A673 (cell line): ENCODE data around the gene TMEM138. TPM values are rescaled to one million over a fixed set of nuclear protein-coding genes. Genes with fewer than 3 reads are reported as not detected.

Source experiments
- BruUV-seq: library from RNA; stranded (reverse); fragments of 400-500 nt; replicated peaks from 2 replicates; lab custom pipeline; 2021; lab: Mats Ljungman, UMichigan
- CTCF ChIA-PET: fragments of 300-600 bp; sonication (Branson Sonifier 250); formaldehyde crosslinking; loops from one replicate; lab custom pipeline; 2022; ENCODE audit warnings: antibody characterized with exemption; lab: Charles Lee
- POLR2A ChIA-PET: fragments of 300-600 bp; sonication (Branson Sonifier 250); formaldehyde crosslinking; loops from one replicate; lab custom pipeline; 2022; ENCODE audit warnings: antibody characterized with exemption; ENCODE audit not compliant: low non-redundant PET; lab: Charles Lee
- DNase-seq: peaks from one replicate; pipeline ENCODE4 v3.0.0-alpha.2; 2015; ENCODE audit warnings: low spot score
- H3K27ac ChIP-seq: fragments of 200-600 bp; sonication (generic); 2 replicates; pipeline ENCODE4 v1.5.1; 2016; ENCODE audit warnings: mixed run types, low read depth, mild to moderate bottlenecking, mixed read lengths, antibody characterized with exemption, low read length; ENCODE audit not compliant: poor library complexity, severe bottlenecking
- H3K27me3 ChIP-seq: fragments of 200-600 bp; sonication (generic); replicated peaks from 2 replicates; pipeline ENCODE4 v1.6.1; 2017; ENCODE audit warnings: mixed run types, low read depth, mild to moderate bottlenecking, mixed read lengths, antibody characterized with exemption, low read length; ENCODE audit not compliant: insufficient read depth, poor library complexity
- H3K36me3 ChIP-seq: fragments of 200-600 bp; sonication (generic); 2 replicates; pipeline ENCODE4 v1.6.1; 2016; ENCODE audit warnings: mixed run types, mild to moderate bottlenecking, mixed read lengths, antibody characterized with exemption, low read length; ENCODE audit not compliant: insufficient read depth, poor library complexity, severe bottlenecking
- H3K4me1 ChIP-seq: fragments of 200-600 bp; sonication (generic); 2 replicates; pipeline ENCODE4 v1.6.1; 2017; ENCODE audit warnings: mixed run types, mild to moderate bottlenecking, mixed read lengths, antibody characterized with exemption, low read length; ENCODE audit not compliant: insufficient read depth, poor library complexity, severe bottlenecking
- H3K4me3 ChIP-seq: fragments of 200-600 bp; sonication (generic); 2 replicates; pipeline ENCODE4 v1.5.1; 2016; ENCODE audit warnings: low read depth, mixed run types, mild to moderate bottlenecking, mixed read lengths, low read length; ENCODE audit not compliant: poor library complexity, severe bottlenecking
- H3K9me3 ChIP-seq: fragments of 200-600 bp; sonication (generic); 2 replicates; pipeline ENCODE4 v1.6.1; 2016; ENCODE audit warnings: mixed run types, low read depth, mild to moderate bottlenecking, mixed read lengths, antibody characterized with exemption, low read length; ENCODE audit not compliant: poor library complexity, severe bottlenecking
- CTCF ChIP-seq: fragments of 300-800, 200-600 bp; sonication (generic); conservative IDR thresholded peaks from 2 replicates; pipeline ENCODE4 v1.5.1; 2017; ENCODE audit warnings: low read depth, mild to moderate bottlenecking, antibody characterized with exemption, low read length, moderate library complexity, mixed read lengths
- EZH2 ChIP-seq: fragments of 200-600 bp; sonication (generic); IDR thresholded peaks from 2 replicates; pipeline ENCODE4 v1.6.1; 2017; ENCODE audit warnings: borderline replicate concordance, low read depth, mild to moderate bottlenecking, mixed read lengths, antibody characterized with exemption, low read length; ENCODE audit not compliant: poor library complexity, severe bottlenecking
- intact Hi-C: fragments of 100-400 bp; cut with micrococcal nuclease; formaldehyde crosslinking; loops from one replicate; pipeline ENCODE4 v1.10.0; 2022; ENCODE audit not compliant: unreplicated experiment
- total RNA-seq: library from RNA; stranded (reverse); gene quantifications from 2 replicates; pipeline ENCODE4 v1.2.3, GENCODE V29; 2021

Gene TMEM138
- total RNA-seq, 1 experiment from 2014 or later: 82.8 TPM

GRCh38 chr11:61411589-61411988 is 49.4 kb downstream of the TMEM138 start:
- TF ChIP-seq CTCF (no peak), EZH2 (no peak)
- H3K9me3 ChIP-seq: no peaks in the 10 kb centered on the region
- ChIA-PET POLR2A (no interaction called here), CTCF (no interaction called here)
- H3K36me3 ChIP-seq: peaks cover 96% of the 10 kb centered on the region
- no peaks in the 10 kb centered on the region for H3K4me1 ChIP-seq
- DNase-seq: no peak
- no peak overlapping the region for H3K4me3 ChIP-seq
- H3K27ac ChIP-seq: no peak overlapping the region
- no peaks in the 10 kb centered on the region for H3K27me3 ChIP-seq
- intact Hi-C loops: no loop called here
- no TSS peak for BruUV-seq

- Histone ChIP-seq H3K4me3 (no peak overlapping the region), H3K9me3 (no peaks in the 10 kb centered on the region), H3K4me1 (no peaks in the 10 kb centered on the region), H3K36me3 (peaks cover 98% of the 10 kb centered on the region), H3K27ac (no peak overlapping the region), H3K27me3 (no peaks in the 10 kb centered on the region)
- no TSS peak for BruUV-seq
- no peak for DNase-seq
- intact Hi-C loops: no loop called here
- TF ChIP-seq CTCF: no peak
- TF ChIP-seq EZH2: no peak
- ChIA-PET CTCF (no interaction called here), POLR2A (no interaction called here)
Measured at GRCh38 chr11:61413496-61413895, 51.3 kb downstream of the TMEM138 start.

GRCh38 chr11:61414547-61414946 is 52.4 kb downstream of the TMEM138 start:
- intact Hi-C loops: no loop called here
- ChIA-PET POLR2A (no interaction called here), CTCF (no interaction called here)
- Histone ChIP-seq H3K9me3 (no peaks in the 10 kb centered on the region), H3K27me3 (no peaks in the 10 kb centered on the region), H3K4me3 (no peak overlapping the region), H3K4me1 (no peaks in the 10 kb centered on the region), H3K27ac (no peak overlapping the region), H3K36me3 (peaks cover 100% of the 10 kb centered on the region)
- no peak for DNase-seq
- no peak for TF ChIP-seq EZH2
- no peak for TF ChIP-seq CTCF
- no TSS peak for BruUV-seq
